Measurements from ENCODE around the gene TARBP2. TPM values are rescaled to one million over a fixed set of nuclear protein-coding genes. Genes with fewer than 3 reads are reported as not detected.
"Not testable (repeated sequence)": the region's sequence is repeated elsewhere in the genome, so short reads cannot be mapped to it uniquely, and the experiment has no call there.

Gene TARBP2
- total RNA-seq, 1 donor from 2014 or later: 52.2 TPM

DNA sequence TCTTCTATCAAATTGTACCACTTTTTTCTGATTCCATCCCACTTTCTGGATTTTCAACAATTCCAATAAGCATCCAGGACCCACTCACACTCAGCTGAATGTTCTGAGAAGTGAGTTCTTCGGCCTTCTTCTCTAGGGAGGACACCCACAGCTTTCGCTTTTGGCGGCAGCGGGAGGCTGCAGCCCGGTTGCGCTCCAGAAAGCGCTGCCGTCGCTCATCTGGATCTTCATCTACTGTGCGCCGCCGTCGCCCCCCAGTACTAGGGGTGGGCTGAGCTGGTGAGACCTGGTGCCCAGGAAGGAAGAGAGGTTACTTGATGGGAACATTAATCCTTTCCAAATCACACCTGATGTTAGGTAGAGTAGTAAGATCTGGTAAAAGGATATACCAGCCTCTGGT is 23.4 kb downstream of the TARBP2 start:
- Mint-ChIP-seq H3K27me3 (no peaks in the 10 kb centered on the region), H3K27ac (no peak overlapping the region), H3K4me3 (no peak overlapping the region), H3K9me3 (no peaks in the 10 kb centered on the region), H3K36me3 (ENCODE audit: low read depth) (peaks cover 29% of the 10 kb centered on the region), H3K4me1 (no peaks in the 10 kb centered on the region)
- no peak for DNase-seq
- intact Hi-C loops (cut with micrococcal nuclease): no loop called here

DNA sequence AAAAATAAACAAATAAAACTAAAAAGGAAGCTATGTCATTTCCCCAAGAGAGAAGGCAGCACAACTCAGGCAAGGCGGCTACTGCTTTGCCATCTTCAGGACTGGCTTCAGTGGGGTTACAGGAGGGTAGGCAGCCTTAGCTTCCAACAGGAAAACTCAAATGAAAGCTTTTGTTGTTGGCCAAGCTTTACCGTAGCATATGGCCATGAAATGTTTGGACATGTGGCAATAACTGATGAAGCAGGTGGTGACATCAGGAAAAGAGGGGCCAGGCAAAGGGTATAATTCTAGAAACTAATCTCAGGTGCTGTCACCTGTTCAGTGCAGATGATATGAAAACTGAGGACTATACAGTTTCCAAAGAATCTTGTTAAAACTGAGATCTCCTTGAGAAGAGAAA is 29.0 kb downstream of the TARBP2 start:
- H3K36me3 Mint-ChIP-seq (ENCODE audit: low read depth): peaks cover 33% of the 10 kb centered on the region
- no peaks in the 10 kb centered on the region for H3K27me3 Mint-ChIP-seq
- H3K27ac Mint-ChIP-seq: no peak overlapping the region
- DNase-seq: no peak
- intact Hi-C loops (cut with micrococcal nuclease): no loop called here
- H3K4me3 Mint-ChIP-seq: no peak overlapping the region
- H3K4me1 Mint-ChIP-seq: no peaks in the 10 kb centered on the region
- no peaks in the 10 kb centered on the region for H3K9me3 Mint-ChIP-seq

DNA sequence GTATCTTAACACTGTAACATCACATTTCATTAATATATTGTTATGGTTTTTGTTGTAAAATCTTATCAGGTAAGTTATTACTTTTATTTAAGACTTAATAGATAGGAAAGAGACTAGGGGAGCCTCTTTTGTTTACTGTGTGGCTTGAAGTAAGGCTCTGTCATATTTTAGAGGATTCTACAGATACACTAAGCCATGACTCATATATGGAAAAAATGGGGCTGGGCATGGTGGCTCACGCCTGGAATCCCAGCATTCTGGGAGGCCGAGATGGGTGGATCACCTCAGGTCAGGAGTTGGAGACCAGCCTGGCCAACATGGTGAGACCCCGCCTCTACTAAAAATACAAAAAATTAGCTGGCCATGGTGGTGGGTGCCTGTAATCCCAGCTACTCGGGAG is 29.8 kb downstream of the TARBP2 start:
- no peaks in the 10 kb centered on the region for H3K4me1 Mint-ChIP-seq
- H3K9me3 Mint-ChIP-seq: no peaks in the 10 kb centered on the region
- peaks cover 37% of the 10 kb centered on the region for H3K36me3 Mint-ChIP-seq (ENCODE audit: low read depth)
- no peaks in the 10 kb centered on the region for H3K27me3 Mint-ChIP-seq
- no peak for DNase-seq
- intact Hi-C loops (cut with micrococcal nuclease): no loop called here
- H3K4me3 Mint-ChIP-seq: no peak overlapping the region
- H3K27ac Mint-ChIP-seq: no peak overlapping the region

DNA sequence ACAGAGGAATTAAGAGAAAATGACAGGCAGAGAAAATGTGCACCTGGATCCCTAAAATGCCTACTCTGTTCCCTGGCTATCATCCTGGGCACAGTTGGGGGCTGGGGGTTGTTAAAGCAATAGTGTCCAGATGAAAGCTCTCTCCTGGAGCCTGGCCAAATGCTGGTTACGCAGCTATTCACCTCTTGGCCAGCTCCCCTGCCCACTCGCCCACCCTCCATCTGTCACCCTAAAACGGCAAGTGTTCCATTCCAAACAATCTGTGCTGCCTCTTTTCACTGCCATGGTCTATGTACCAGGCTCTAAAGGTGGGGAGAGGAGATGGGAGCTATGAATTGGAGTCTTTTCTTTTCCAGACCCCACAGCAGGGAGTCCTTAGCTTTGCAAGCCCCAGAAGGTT is 30.9 kb downstream of the TARBP2 start:
- H3K27ac Mint-ChIP-seq: no peak overlapping the region
- no peaks in the 10 kb centered on the region for H3K9me3 Mint-ChIP-seq
- DNase-seq: no peak
- H3K4me1 Mint-ChIP-seq: no peaks in the 10 kb centered on the region
- intact Hi-C loops (cut with micrococcal nuclease): no loop called here
- H3K27me3 Mint-ChIP-seq: no peaks in the 10 kb centered on the region
- H3K4me3 Mint-ChIP-seq: no peak overlapping the region
- H3K36me3 Mint-ChIP-seq (ENCODE audit: low read depth): peaks cover 40% of the 10 kb centered on the region

DNA sequence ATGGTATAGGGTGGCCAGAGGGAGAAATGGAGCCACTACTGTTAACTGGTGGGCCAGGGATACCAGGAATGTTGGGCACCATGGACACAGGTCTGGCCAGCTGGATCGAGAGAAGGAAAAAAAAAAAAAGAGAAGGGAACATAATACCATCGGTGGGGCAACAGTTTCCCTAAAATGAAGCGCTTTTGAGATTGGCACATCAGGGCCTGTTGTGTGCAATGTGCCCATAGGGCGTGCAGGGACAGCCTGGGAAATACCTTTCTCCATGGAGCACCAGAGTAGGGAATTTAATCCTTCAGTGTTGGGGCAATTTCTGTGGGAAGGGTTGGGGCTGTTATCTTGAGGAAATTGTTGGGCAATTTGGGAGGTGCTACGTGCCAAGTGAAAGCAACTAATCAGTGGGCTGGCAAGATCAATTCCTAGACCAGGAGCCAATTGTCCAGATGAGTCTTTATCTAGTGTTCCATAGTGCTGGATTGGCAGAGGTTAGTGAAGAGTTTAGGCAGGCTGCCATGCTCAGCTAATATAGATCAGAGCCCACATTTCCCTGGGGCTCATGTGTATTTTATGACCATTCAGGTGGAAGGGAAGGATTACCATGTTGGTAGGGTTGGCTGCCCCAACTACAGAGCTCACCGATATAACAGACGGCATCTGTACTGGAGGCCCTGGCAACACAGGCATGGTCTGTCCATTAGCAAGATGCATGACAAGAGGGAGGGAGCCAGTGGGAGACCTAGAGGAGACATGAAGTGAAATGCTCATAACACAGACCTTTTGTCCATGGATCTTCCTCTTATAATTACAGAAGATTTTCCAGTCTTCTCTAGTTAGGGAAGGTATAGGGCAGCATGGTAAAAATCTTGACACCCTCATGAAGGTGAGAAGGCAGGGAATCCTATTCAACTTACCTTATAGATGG is 31.7 kb downstream of the TARBP2 start:
- Mint-ChIP-seq H3K4me3 (no peak overlapping the region), H3K27ac (no peak overlapping the region), H3K9me3 (no peaks in the 10 kb centered on the region), H3K27me3 (no peaks in the 10 kb centered on the region), H3K4me1 (no peaks in the 10 kb centered on the region), H3K36me3 (ENCODE audit: low read depth) (peaks cover 44% of the 10 kb centered on the region)
- no peak for DNase-seq
- intact Hi-C loops (cut with micrococcal nuclease): no loop called here

DNA sequence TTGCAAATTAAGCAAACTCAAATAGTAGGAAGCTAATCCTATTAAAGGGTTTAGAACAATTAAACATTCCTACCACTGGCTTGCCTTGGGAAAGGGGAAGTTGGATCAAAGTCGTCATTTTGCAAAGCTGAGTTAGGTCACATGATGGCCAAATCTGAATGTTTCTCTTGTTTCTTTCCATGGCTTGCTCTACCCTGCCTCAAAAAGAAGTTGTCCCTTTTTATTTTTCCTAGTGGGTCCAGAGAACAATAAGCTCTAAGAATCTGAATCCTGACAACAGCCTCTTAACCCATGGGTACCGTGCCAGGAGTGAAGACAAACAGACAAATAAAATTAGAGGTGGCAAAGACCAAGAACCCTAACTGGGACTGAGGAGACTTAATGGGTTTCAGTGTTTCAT is 32.4 kb downstream of the TARBP2 start:
- Mint-ChIP-seq H3K4me1 (no peaks in the 10 kb centered on the region), H3K27ac (no peak overlapping the region), H3K27me3 (no peaks in the 10 kb centered on the region), H3K4me3 (no peak overlapping the region), H3K36me3 (ENCODE audit: low read depth) (peaks cover 44% of the 10 kb centered on the region), H3K9me3 (no peaks in the 10 kb centered on the region)
- intact Hi-C loops (cut with micrococcal nuclease): no loop called here
- no peak for DNase-seq

DNA sequence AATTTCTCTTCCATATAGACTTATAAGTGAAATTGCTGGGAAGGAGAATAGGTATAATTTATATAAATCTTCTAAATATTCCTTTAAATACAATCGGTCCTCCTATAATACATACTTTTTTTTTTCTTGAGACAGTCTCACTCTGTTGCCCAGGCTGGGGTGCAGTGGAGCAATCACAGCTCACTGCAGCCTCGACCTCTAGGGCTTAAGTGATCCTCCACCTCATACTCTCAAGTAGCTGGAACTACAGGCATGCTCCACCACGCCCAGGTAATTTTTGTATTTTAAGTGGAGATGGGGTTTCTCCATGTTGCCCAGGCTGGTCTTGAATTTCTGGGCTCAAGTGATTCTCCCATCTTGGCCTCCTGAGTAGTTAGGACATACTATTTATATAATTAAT is 35.9 kb downstream of the TARBP2 start:
- Mint-ChIP-seq H3K27ac (no peak overlapping the region), H3K9me3 (no peaks in the 10 kb centered on the region), H3K4me1 (no peaks in the 10 kb centered on the region), H3K36me3 (ENCODE audit: low read depth) (peaks cover 46% of the 10 kb centered on the region), H3K4me3 (no peak overlapping the region), H3K27me3 (no peaks in the 10 kb centered on the region)
- no peak for DNase-seq
- intact Hi-C loops (cut with micrococcal nuclease): no loop called here

DNA sequence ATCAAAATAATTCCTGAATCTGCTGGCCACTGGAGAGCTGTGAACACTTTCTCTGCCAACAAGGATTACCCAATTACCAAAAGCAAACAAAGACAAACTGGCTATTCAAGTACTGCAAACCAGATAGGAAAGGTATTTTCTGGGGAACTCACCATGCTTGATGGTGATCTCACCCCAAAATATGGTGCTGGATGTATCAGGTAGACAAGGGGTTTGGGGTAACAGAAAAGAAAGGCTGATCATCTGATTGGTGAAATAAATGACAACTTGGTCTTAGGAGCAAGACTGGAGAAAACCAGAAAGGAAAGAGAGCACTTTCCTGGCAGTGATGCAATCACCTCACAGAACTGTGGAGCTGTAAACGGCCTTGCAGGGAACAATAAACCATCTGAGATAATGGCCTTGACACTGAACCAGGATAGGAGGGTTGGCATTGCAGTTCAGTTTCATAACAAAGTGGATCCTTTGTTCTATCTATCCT is 37.2 kb downstream of the TARBP2 start:
- peaks cover under 1% of the 10 kb centered on the region for H3K4me1 Mint-ChIP-seq
- H3K4me3 Mint-ChIP-seq: no peak overlapping the region
- peaks cover 40% of the 10 kb centered on the region for H3K36me3 Mint-ChIP-seq (ENCODE audit: low read depth)
- intact Hi-C loops (cut with micrococcal nuclease): no loop called here
- no peaks in the 10 kb centered on the region for H3K27me3 Mint-ChIP-seq
- H3K27ac Mint-ChIP-seq: no peak overlapping the region
- no peak for DNase-seq
- H3K9me3 Mint-ChIP-seq: no peaks in the 10 kb centered on the region

DNA sequence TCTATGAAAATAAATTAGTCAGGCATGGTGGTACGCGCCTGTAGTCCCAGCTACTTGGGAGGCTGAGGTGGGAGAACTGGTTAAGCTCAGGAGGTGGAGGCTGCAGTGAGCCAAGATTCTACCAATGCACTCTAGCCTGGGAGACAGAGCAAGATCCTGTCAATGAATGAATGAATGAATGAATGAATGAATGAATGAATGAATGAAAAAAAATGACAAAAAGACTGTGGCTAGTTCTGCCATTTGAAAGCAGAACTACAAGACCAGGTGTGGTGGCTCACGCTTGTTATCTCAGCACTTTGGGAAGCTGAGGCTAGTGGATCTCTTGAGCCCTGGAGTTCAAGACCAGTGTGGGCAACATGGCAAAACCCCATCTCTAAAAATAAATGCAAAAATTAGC is 38.4 kb downstream of the TARBP2 start:
- no peak for DNase-seq
- no peak overlapping the region for H3K4me3 Mint-ChIP-seq
- H3K27me3 Mint-ChIP-seq: no peaks in the 10 kb centered on the region
- no peaks in the 10 kb centered on the region for H3K9me3 Mint-ChIP-seq
- peaks cover 37% of the 10 kb centered on the region for H3K36me3 Mint-ChIP-seq (ENCODE audit: low read depth)
- H3K27ac Mint-ChIP-seq: no peak overlapping the region
- H3K4me1 Mint-ChIP-seq: peaks cover 9% of the 10 kb centered on the region
- intact Hi-C loops (cut with micrococcal nuclease): no loop called here

DNA sequence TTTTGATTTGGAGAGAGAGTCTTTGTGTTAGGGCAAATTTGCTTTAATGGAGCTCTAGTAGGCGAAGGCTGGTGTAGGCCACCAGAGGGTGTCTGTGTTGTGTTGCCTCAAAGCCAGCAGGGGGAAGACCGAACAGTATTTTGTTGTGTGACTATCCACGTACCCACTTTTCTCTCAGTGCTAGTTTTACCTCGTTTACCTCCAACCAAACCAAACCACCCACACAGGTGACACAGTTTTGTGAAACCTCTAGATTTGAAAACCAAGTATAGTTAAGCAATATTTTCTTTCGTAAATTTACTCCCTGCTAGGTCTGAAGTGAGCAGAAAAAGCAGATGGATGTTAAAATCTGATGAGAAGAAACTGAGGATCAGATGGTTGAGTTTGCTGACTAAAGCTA is 42.5 kb downstream of the TARBP2 start:
- Mint-ChIP-seq H3K9me3 (no peaks in the 10 kb centered on the region), H3K4me1 (peaks cover 9% of the 10 kb centered on the region), H3K27me3 (no peaks in the 10 kb centered on the region), H3K27ac (peak overlapping the region; percentile 72), H3K36me3 (ENCODE audit: low read depth) (peaks cover 24% of the 10 kb centered on the region), H3K4me3 (no peak overlapping the region)
- intact Hi-C loops (cut with micrococcal nuclease): loop anchor here (1.0 to 5.0 kb wide), 3 partner anchors 83 to 204 kb away; partner anchors contain the start of genes ATF7 and ATP5MC2
- peak; percentile 85 for DNase-seq

DNA sequence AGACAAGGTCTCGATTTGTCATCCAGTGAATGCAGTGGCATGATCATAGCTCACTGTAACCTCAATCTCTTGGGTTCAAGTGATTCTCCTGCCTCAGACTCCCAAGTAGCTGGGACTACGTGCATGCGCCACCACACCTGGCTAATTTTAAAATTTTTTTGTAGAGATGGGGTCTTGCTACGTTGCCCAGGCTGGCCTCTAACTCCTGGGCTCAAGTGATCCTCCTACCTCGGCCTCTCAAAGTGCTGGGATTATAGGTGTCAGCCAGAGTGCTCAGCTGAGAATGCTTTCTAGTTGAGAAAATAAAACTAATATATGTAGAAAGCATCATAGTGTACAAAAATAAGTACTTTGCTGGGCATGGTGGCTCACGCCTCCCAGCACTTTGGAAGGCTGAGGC is 47.3 kb downstream of the TARBP2 start:
- Mint-ChIP-seq H3K36me3 (ENCODE audit: low read depth) (peaks cover 19% of the 10 kb centered on the region), H3K4me1 (peaks cover 15% of the 10 kb centered on the region)
- intact Hi-C loops (cut with micrococcal nuclease); H3K27me3 Mint-ChIP-seq; H3K9me3 Mint-ChIP-seq; DNase-seq; H3K4me3 Mint-ChIP-seq; H3K27ac Mint-ChIP-seq: not testable (repeated sequence)

DNA sequence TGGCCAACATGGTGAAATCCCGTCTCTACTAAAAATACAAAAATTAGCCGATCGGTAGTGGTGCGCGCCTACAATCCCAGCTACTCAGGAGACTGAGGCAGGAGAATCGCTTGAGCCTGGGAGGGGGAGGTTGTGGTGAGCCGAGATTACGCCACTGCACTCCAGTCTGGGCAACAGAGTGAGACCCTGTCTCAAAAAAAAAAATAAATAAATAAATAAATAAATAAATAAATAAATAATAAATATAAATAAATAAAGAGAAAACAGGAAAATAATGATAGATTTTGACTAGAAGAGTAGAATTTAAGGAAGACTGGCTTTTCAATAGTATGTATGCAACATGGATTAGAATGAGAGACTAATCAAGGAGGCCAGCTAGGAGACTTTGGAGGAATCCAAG is 49.0 kb downstream of the TARBP2 start:
- intact Hi-C loops (cut with micrococcal nuclease); H3K4me3 Mint-ChIP-seq; DNase-seq; H3K27me3 Mint-ChIP-seq; H3K9me3 Mint-ChIP-seq; H3K4me1 Mint-ChIP-seq; H3K27ac Mint-ChIP-seq: not testable (repeated sequence)
- peaks cover 16% of the 10 kb centered on the region for H3K36me3 Mint-ChIP-seq (ENCODE audit: low read depth)

DNA sequence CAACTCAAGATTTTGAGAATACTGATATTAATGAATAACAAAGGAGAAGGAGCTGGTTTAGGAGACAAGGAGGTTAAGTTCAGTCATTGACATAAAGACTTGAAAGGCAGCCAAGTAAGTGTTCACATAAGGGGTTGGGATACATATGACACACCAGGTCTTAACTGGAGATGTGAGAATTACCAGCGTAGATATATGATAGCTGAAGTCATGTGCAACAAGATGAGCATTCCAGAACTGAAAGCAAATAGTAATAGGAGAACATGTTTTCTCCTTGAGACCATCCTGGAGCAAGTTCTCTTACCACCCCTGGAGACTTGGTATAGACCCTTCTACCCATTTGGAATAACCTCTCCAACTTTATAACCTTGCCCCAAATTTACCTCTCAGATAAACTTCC is 49.5 kb downstream of the TARBP2 start:
- Mint-ChIP-seq H3K4me3 (no peak overlapping the region), H3K36me3 (ENCODE audit: low read depth) (peaks cover 16% of the 10 kb centered on the region), H3K4me1 (peaks cover 8% of the 10 kb centered on the region), H3K9me3 (no peaks in the 10 kb centered on the region), H3K27ac (no peak overlapping the region), H3K27me3 (no peaks in the 10 kb centered on the region)
- no peak for DNase-seq
- intact Hi-C loops (cut with micrococcal nuclease): no loop called here

DNA sequence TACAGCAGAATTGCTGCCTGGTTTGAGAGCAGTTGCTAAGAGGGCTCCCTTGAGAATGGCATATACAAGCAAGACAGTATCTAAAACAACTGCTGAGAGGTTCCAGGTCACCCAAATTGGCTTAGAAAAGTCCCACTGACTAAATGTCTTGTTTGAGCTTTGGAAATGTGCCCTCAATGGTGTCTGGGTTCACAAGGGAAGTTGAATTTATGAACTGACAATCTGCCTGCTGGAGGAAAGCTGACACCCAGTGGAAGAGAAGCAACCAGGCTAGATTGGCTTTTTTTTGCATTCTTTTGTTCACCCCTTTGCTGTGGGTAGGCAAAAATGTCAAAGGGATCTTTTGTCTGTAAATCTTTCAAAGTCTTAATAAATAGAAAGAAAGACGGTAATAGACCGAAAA is 50.8 kb downstream of the TARBP2 start:
- no peaks in the 10 kb centered on the region for H3K9me3 Mint-ChIP-seq
- DNase-seq: no peak
- peaks cover 16% of the 10 kb centered on the region for H3K36me3 Mint-ChIP-seq (ENCODE audit: low read depth)
- H3K27ac Mint-ChIP-seq: no peak overlapping the region
- no peaks in the 10 kb centered on the region for H3K27me3 Mint-ChIP-seq
- H3K4me3 Mint-ChIP-seq: no peak overlapping the region
- intact Hi-C loops (cut with micrococcal nuclease): no loop called here
- peaks cover 8% of the 10 kb centered on the region for H3K4me1 Mint-ChIP-seq

Measured in activated CD4-positive, alpha-beta T cell treated with anti-CD3 and anti-CD28 coated beads, Interleukin-2, amount 10 ng/mL, durations not matched to agents 24 days and 14 days (primary cell).